ENCODE data around the gene SUDS3. TPM values are rescaled to one million over a fixed set of nuclear protein-coding genes. Genes with fewer than 3 reads are reported as not detected.

SUDS3 gene
- total RNA-seq, 1 donor from 2014 or later = 44.8 TPM

DNA sequence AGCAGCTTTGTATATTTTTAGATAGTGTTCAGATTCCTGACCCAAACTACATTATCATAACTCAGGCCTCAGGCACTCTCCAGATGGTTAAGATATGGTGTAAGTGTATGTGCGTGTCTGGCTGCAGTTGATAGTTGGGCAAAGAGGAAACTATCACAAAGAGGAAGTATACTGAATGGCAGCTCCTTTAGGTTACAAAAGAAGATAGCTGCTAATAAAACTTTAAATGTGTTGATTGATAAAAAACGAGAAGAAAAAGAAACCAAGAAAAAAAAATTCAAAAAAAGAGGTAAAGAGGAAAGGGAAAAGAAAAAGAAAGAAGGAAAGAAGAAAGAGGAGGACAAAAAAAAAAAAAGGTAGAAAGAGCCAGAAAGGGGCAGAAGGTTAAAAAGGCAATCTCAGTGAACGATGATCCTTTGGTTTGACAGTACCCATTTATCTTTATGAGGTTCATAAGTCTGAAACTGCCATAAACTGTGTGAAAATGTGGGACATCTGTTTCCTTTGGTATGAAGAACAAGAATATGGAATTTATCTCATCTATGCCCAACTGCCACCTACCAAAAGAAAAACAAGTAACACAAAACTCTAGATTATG lies 45.8 kb upstream of the SUDS3 start:
- no peak overlapping the region for H3K27ac Mint-ChIP-seq (ENCODE audit: unreplicated experiment)
- H3K9me3 Mint-ChIP-seq = no peaks in the 10 kb centered on the region
- H3K4me1 Mint-ChIP-seq = peaks cover 5% of the 10 kb centered on the region
- no peak for DNase-seq (ENCODE audit: low read depth, low spot score)
- TF ChIP-seq CTCF (conservative IDR thresholded peaks at IDR 0.05) = no peak
- H3K27me3 Mint-ChIP-seq (ENCODE audit: low read depth) = no peaks in the 10 kb centered on the region
- H3K4me3 Mint-ChIP-seq = no peak overlapping the region
- no peaks in the 10 kb centered on the region for H3K36me3 Mint-ChIP-seq (ENCODE audit: low read depth)

GRCh38 chr12:118332511-118332910 lies 43.8 kb upstream of the SUDS3 start:
- Mint-ChIP-seq H3K27me3 (ENCODE audit: low read depth) (no peaks in the 10 kb centered on the region), H3K4me1 (peaks cover 5% of the 10 kb centered on the region), H3K27ac (ENCODE audit: unreplicated experiment) (no peak overlapping the region), H3K4me3 (no peak overlapping the region), H3K9me3 (no peaks in the 10 kb centered on the region), H3K36me3 (ENCODE audit: low read depth) (no peaks in the 10 kb centered on the region)
- no peak for TF ChIP-seq CTCF (conservative IDR thresholded peaks at IDR 0.05)
- no peak for DNase-seq (ENCODE audit: low read depth, low spot score)

- Mint-ChIP-seq H3K4me3 (no peak overlapping the region), H3K9me3 (no peaks in the 10 kb centered on the region), H3K36me3 (ENCODE audit: low read depth) (no peaks in the 10 kb centered on the region)
Measured at GRCh38 chr12:118334241-118334640, 42.1 kb upstream of the SUDS3 start.

GRCh38 chr12:118334939-118335567 lies 41.3 kb upstream of the SUDS3 start:
- TF ChIP-seq CTCF (conservative IDR thresholded peaks at IDR 0.05) = no peak
- no peak for DNase-seq (ENCODE audit: low read depth, low spot score)

More at GRCh38 chr12:118334241-118334640, 42.1 kb upstream of the SUDS3 start:
- no peak for DNase-seq (ENCODE audit: low read depth, low spot score)
- H3K27ac Mint-ChIP-seq (ENCODE audit: unreplicated experiment) = no peak overlapping the region
- H3K27me3 Mint-ChIP-seq (ENCODE audit: low read depth) = no peaks in the 10 kb centered on the region
- peaks cover 5% of the 10 kb centered on the region for H3K4me1 Mint-ChIP-seq
- TF ChIP-seq CTCF (conservative IDR thresholded peaks at IDR 0.05) = no peak

GRCh38 chr12:118336123-118336522 lies 40.2 kb upstream of the SUDS3 start:
- Mint-ChIP-seq H3K9me3 (no peaks in the 10 kb centered on the region), H3K36me3 (ENCODE audit: low read depth) (no peaks in the 10 kb centered on the region), H3K4me3 (no peak overlapping the region), H3K4me1 (no peaks in the 10 kb centered on the region), H3K27me3 (ENCODE audit: low read depth) (no peaks in the 10 kb centered on the region), H3K27ac (ENCODE audit: unreplicated experiment) (no peak overlapping the region)
- DNase-seq (ENCODE audit: low read depth, low spot score) = no peak
- no peak for TF ChIP-seq CTCF (conservative IDR thresholded peaks at IDR 0.05)

More at GRCh38 chr12:118334939-118335567, 41.3 kb upstream of the SUDS3 start:
- H3K36me3 Mint-ChIP-seq (ENCODE audit: low read depth) = no peaks in the 10 kb centered on the region
- no peak overlapping the region for H3K4me3 Mint-ChIP-seq
- H3K27me3 Mint-ChIP-seq (ENCODE audit: low read depth) = no peaks in the 10 kb centered on the region
- no peak overlapping the region for H3K27ac Mint-ChIP-seq (ENCODE audit: unreplicated experiment)
- H3K4me1 Mint-ChIP-seq = peaks cover 5% of the 10 kb centered on the region
- no peaks in the 10 kb centered on the region for H3K9me3 Mint-ChIP-seq
